Endothelial cell of umbilical vein (primary cell): ENCODE results near the gene PRDX4.

Experiments used
- CTCF ChIP-seq, 2 donors: IDR thresholded peaks; 1 replicate in 1 of 2; 2 replicates in 1 of 2; pipeline ENCODE4 v1.5.1; 2011; ENCODE audit warnings: low read length in 2 of 2, mild to moderate bottlenecking in 2 of 2, moderate library complexity in 2 of 2, control low read depth in 1 of 2, inconsistent platforms in 1 of 2, low read depth in 1 of 2; ENCODE audit not compliant: insufficient read depth in 1 of 2; ENCODE audit errors: extremely low read depth in 1 of 2
- EZH2 ChIP-seq: IDR thresholded peaks from 2 replicates; pipeline ENCODE4 v1.6.1; 2012; ENCODE audit warnings: borderline replicate concordance, low read depth, mild to moderate bottlenecking, moderate library complexity, low read length, inconsistent platforms; ENCODE audit not compliant: severe bottlenecking
- MAX ChIP-seq: IDR thresholded peaks from 2 replicates; pipeline ENCODE4 v1.6.1; 2011; ENCODE audit not compliant: insufficient read depth, insufficient read length
- MYC ChIP-seq: IDR thresholded peaks from one replicate; pipeline ENCODE4 v1.6.1; 2011; ENCODE audit warnings: mild to moderate bottlenecking, low read depth, low read length
- POLR2A ChIP-seq: IDR thresholded peaks from 2 replicates; pipeline ENCODE4 v1.6.1; 2012; ENCODE audit warnings: low read depth, mild to moderate bottlenecking, control low read depth, low read length
- POLR2AphosphoS5 ChIP-seq: IDR thresholded peaks from 2 replicates; pipeline ENCODE4 v1.6.1; 2012; ENCODE audit warnings: low read depth, mild to moderate bottlenecking, control low read depth, low read length, moderate library complexity; ENCODE audit not compliant: insufficient read depth

- TF ChIP-seq EZH2 (no peak), POLR2A (no peak), CTCF (IDR thresholded peaks at IDR 0.05; ENCODE audit: extremely low read depth in 1 of 2, insufficient read depth in 1 of 2, low read depth in 1 of 2, low read length in 2 of 2) (no peak), POLR2AphosphoS5 (no peak), MYC (no peak), MAX (no peak)
These were observed 58.9 kb downstream of the PRDX4 start for GRCh38 chrX:23726191-23726590.
